Stimulated activated CD4-positive, alpha-beta T cell treated with anti-CD3 and anti-CD28 coated beads, Interleukin-2, amount 100 ng/mL, for 24 hours (primary cell): ENCODE results near the gene ITPK1.
A peak's percentile ranks its signal among the peaks of the same experiment; 100 is the strongest.

ENCODE experiments used
- DNase-seq, 2 donors: peaks; one replicate each; pipeline ENCODE4 v3.0.0-alpha.2; 2020

Gene ITPK1

DNA sequence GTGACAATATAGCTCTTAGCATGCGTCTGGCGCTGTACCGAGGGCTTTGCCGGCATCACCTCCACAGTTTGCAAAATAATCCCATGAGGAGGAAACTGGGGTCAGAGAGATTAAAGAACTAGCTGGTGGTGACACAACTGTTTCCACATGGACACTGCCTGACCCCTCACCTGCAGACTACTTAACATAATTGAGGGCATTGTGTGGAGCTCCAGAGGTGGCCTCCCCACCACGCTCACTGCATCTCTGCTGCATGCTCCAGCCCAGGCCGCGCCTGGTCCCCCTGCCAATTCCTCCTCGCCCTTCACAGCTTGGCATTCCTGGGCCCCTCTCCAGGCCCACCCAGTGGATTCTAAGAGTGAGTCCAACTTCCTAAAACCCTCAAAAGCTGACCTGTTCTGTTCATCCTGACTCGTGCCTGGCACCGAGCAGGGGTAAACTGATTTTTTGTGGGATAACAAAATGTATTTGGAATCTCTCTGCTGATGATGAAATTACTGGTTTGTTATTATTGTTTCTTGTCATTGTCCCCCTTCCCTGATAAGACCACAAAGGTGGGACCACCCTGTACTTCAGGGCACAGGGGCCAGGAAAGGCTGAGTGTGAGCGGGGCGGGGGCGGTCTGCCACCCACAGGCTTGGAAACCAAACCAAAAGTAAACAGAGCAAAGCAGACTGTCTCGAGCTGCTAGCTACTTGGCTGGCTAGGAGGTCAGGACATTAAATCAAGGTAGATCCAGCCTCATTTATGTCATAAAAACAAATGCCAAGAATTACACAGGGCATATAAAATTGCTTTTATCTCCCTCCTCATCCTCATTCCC, 152.2 kb downstream of the ITPK1 start:
- DNase-seq, result no peak

DNA sequence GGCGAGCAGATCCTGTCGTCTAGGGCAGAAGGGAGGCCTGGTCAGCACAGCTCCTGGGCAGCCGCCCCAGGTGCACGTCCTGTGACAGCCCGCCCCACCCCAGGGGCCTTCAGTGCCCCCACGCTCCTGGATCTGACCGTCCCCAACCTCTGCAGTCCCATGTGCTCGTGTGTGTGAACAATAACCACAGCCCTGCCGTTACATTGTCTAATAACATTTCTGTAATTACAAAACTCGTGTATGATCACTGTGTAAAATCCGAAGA, 153.0 kb downstream of the ITPK1 start:
- DNase-seq, result no peak

DNA sequence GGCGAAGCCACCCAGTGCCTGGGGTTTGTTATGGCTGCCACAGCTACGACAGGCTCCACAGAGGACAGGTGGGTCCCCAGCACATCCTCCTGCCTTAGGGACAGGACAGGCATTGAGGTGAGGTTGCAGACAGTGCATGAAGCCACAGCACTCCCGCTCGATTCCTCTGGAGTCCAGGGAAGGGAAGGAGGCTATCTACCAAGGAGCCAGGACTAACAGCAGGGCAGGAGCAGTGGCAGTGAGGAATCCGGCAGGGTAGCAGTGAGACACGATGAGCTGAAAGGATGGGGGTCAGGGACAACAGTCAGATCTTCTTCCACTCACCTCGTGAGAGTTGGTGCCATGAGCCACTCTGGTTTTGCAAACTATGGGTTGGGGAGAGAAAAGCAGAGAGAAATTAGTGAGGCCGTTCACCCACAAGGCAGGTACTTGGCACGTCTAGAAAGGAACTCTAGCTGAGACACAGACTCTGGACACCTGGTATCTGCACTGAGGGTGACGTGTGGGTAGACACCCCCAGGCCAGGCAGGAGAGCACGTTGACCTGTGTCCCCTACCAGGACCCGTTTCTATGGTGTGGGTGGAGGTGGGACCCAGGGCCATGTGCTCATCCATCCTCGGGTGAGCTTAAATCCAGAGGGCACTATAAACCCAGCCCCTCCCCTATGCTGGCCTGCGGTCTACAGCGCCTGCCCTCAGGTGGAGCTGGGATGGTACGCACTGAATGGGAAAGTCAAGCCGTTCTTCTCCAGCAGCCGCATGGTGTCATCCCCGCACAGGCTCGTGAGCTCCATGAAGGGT, 153.5 kb downstream of the ITPK1 start:
- no peak for DNase-seq

DNA sequence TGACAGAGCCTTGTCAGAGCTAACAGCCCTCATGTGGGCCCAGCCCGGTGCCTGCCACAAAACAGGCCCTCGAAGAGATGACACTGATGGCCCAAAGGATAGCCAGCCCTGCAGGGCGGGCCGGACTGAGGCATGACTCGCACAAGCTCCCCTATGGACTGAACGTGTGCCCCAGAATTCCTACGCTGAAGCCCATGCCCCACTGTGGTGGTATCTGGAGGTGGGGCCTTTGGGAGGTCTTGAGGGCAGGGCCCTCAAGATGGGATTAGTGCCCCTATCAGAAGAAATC, 154.2 kb downstream of the ITPK1 start:
- no peak for DNase-seq

DNA sequence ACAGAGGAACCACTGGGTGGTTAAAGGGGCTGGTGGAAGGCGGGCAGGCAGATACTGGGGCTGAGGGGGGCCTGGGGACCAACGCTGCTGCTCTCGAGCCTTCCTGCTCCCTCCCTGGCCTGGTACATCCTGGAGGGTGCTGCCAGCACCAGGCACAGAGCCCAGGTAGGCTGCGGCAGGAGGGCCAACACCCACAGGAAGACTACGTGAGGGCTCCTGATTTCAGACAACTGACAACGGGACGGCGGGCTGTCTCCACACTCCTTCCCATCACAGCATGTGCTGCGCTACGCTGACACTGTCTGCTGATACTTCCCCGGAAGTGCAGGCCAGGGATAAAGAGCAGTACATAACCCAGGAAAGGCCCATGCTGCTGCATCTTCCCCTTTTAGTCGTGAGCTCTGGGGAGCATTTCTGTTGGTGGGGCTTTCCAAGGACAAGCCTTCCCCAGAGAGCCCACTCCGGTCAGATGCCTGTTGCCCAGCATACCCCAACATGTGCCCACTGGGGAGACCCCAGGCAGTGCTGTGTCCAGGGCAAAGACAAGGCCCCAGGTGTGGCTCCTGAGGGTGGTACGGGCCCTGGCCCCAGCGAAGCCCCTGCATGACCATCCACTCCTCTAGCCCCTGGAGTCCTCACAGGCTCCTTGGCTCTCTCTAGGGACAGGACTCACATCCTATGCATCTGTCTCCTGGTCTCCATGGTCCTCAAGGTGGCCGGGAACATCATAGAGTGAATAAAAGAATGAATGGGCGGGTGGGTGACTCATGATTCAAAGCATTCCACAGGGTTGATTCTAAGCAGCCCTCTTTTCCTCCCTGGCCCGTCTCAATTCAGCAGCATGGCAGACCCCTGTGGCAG, 154.8 kb downstream of the ITPK1 start:
- DNase-seq, result no peak

DNA sequence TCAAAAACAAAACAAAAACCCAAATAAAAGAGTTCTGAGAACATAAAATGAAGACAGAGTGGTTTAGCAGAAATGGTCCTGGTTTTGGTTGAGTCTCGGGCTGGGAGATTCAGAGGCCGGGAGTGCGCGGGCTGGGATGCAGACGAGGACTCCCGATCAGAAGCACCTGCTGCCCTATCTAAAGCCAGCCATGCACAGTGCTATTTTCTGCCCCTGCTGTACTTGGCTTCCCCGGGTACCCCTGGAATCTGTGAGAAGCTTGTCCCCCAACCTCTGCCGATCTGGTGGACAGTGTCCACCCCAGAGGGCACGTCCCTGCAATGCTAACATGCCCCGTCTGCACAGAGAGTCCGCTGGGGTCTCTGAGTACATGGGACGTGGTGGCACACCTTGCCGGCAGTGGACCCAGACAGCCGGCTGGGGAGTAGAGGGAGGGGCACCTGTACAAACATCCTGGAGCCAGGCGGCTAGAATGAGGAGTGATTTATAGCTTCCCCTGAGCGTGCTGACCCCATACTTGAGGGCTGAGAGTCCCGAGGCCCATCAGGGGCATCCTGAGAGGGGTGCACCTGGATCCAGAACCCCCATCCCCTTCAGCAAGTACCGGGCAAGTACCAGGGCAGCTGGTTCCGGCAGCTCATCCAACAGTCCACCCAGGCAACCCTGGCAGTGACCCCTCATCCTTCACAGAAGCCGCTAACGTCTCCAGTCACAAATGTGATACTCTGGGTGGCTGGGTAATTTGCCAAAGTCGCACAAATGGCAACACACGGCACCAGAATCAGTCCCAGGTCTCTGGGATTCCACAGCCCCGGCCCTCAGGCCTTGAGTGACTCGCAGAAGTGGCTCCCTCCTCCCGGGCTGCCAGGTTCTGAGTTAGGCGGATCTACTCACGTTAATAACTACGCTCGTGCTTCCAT, 155.7 kb downstream of the ITPK1 start:
- no peak for DNase-seq

DNA sequence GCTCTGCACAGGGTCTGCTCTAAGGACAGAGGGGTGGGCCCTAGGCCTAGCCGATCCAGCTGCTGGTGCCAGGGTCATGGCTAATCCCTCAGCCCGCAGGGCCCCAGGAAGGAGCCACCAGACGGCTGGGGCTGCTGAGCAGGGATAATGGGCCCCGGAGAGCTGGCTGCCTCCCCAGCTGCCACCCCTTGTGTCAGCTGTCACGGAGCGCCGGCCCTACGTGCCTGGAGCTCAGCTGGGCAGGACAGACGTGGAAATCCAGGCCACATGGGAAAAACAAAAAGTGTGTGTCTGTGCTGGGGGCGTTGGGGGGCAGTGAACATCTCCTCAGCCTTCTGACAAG, 156.6 kb downstream of the ITPK1 start:
- DNase-seq, result no peak

DNA sequence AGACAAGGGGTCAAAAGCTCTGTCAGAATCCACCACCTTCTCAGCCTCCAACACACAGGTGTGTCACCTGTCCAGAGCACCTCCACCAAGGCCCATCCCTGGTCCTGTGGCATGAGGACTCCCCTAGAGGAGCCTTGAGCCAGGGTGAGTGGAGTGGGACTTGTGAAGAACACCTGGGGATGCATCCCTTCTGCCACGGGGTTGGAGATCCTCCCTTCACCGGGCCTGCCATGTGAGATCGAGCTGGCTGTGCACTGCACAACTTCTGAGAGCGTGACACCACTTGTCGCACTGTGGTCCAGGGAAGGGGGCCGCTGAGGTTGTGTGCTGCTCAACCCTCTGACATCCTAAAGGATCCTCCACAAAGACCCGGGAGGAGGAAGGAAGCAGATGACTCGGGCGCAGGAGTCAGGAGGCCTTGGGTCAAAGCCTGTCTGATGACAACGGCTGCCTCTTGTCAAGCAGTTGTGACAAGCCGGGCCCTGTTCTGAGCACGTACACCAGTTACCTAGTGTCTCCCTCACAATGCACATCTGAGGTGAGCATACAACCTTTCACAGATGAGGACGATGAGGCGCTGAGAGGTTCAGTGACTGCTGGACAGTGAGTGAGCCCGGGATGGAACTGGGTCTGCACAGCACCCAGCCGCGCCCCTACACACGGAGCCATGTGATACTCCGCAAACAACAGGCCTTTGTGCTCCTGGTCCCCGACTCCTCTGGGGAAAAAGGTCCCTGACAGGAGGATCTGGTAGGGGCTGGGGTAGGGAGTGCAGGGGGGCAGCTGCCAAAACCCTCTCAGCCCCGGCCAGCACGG, 157.1 kb downstream of the ITPK1 start:
- no peak for DNase-seq

DNA sequence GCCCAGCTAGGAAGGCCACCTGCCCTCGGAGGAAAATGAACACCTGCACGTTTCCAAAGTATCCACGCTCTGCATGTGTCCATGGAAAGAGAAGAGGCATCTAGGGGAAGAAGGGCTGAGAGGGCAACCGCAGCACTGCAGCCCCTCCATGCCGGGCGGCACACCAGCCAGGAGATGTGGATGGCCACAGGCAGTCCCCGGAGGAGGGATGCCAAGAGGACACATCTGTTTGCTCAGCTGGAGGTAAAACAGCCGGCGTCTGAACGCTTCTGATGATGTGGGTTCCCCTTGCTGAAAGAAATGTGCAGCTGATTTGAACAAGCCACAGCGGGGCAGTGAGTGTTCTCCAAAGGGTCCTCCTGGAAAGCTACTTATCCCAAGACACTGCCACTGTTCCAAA, 158.8 kb downstream of the ITPK1 start:
- DNase-seq, result no peak

DNA sequence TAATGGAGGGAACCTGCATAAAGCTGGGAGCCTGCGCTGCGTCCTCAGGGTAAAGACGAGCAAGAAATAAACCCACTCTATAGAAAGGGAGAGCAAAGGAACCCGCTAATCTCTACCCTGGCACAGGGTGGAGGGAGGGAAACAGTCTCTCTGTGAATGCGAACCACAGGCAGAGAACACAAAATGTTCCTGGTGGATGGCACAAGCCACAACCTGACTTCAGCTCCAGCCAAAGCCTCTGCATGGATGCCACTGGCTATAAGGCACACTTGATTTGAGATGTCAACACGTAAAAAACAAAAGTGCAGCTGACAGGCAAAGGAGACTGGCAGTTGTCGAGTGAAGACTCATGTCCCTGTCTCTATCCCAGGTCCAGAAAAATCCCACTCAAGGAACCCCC, 160.3 kb downstream of the ITPK1 start:
- DNase-seq, result no peak

DNA sequence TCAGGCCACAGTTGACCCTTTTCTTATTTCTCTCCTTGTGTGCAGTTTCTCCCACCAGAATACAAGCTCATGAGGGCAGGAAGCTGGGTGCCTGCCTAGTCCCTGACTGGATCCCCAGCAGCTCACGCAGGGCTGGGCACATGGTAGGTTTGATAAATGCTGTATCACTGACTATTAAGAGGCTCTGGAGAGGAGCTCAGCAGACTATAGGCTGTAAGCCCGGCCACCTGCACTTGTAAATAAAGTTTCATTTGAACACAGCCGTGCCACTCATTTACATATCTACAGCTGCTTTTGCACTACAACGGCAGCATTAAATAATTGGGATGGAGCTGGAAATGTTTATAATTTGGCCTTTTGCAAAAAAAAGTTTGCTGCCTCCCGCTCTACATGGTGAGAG, 160.8 kb downstream of the ITPK1 start:
- DNase-seq, result no peak

DNA sequence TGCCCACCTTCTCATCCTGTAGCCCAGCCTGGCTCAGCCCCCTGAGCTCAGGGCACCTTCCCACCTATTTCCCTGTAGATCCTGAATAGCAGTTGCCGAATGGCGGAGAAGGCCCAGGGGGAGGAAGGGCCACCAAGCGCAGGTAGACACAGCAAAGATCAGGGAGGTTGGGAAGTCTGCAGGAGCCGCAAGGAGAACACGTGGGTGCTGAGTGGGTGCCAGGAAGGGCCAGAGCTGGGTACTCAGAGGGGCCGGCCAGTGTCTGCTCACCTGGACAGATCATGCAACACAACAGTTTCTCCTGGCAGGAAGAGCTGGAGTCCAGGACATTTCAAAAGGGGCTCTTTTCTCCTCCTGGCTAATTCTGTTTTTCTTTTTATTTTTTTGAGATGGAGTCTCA, 162.2 kb downstream of the ITPK1 start:
- no peak for DNase-seq

DNA sequence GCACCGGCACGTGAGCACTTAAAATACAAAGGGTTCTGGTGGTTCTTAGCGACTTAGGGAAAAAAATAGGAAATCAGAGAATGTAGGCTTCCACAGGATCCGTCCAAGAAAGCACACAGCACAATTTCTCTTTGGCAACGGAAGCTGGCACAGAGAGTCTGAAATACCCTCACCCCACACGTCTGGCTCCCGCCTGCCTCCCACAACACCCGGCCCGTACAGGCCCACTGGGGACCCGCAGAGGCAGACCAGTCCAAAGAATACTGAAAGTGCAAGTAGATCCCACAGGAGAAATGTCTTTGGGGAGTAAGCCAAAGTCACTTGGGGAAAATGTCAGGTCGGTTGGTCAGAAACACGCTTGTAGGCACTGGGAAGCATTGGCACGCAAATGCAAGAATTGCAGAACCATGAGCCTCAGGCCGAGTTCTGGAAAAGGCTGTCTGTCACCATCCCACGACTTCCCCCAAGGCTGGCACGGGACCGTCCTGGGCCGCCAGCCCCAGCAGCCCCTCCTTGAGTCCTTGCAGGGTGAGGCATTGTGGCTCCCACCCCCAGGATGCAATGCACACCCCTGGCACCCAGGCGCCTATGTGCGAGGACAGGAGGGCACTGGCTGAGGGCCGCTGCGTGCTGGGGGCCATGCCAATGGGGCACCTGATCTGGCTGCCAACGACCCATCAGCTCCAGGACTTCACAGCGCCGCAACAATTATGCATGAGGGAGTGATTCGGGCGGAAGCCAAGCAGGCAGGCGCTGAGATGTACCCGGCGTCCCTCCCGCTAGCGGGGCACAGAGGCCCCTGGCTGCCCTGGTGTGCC, 163.0 kb downstream of the ITPK1 start:
- no peak for DNase-seq

DNA sequence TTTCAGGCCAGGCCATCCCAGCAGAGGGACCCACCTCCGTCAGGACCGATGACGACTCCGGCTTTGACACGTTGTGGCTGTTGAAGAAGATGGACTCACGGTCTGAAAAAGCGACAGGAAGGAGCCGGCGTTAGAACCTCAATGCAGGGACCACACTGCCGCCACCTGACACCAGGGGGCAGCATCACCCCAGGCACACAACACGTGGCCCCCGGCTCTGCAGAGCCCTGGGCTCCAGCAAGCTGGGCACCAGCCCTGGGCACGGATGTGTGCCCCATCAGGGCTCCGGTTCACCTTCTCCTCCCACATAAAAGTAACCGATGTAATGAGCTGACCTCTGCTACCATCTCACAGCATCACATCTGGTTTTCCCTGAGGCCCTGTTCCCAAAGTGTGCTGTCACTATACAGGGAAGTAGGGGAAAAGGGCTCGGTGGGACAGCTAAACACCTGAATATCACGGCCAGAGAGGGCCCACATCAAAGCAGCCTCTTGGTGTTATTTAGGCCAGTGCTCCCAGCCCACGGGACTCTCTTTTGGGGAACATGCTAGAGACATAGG, 163.7 kb downstream of the ITPK1 start:
- DNase-seq, result peak; percentile 88 to 90

DNA sequence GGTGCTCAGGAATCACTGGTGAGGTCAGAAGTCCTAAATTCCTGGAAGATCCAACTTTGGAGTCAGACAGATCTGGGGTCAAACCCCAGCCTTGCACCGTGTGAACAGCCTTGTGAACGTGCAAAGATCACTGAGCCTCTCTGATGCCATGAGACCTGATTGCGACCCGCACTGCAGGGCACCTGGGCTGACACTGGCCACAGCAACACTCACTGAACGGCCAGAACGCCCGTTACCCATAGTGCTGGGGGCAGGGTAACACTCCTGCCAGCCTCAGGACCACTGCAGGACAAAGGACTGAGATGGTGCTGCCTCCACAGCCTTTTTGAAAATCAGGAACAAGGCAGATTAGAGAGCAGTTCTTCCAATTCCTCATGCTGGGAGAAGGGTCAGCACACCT, 164.5 kb downstream of the ITPK1 start:
- no peak for DNase-seq

DNA sequence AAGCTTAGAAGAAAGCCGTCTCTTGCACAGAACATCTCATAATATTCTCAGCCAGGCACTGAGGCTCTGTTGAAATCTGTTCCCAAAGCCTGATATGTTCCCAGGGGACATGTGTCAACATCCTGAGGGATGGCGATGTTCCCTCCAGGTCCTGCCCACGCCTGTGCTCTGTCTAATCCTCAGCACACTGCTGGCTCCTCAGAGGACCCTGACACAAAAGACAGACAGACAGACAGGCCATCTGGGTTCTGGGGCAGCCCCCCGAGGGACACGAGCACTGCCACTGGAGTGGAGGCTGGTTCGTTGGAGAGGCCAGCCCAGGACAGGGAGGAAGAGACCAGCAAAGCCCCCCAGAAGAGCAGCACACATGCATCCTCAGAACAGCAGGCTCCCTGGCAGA, 165.0 kb downstream of the ITPK1 start:
- no peak for DNase-seq

DNA sequence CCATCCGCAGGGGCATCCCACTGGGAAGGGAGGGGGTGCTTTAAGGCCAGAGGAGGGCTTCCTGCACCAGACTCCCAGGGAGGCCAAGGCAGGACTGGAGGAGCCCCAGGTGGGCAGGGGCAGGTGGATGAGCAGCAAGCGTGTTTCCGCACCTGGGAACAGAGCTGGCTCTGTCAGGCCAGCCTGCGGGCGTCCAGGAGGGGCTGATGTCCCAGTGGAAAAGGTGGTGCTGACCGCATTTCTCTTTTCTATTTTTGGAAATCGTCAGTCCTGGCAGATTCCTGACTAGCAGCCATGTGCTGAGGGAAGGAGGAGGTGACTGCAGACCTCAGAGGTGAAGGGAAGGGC, 165.6 kb downstream of the ITPK1 start:
- DNase-seq, result no peak

DNA sequence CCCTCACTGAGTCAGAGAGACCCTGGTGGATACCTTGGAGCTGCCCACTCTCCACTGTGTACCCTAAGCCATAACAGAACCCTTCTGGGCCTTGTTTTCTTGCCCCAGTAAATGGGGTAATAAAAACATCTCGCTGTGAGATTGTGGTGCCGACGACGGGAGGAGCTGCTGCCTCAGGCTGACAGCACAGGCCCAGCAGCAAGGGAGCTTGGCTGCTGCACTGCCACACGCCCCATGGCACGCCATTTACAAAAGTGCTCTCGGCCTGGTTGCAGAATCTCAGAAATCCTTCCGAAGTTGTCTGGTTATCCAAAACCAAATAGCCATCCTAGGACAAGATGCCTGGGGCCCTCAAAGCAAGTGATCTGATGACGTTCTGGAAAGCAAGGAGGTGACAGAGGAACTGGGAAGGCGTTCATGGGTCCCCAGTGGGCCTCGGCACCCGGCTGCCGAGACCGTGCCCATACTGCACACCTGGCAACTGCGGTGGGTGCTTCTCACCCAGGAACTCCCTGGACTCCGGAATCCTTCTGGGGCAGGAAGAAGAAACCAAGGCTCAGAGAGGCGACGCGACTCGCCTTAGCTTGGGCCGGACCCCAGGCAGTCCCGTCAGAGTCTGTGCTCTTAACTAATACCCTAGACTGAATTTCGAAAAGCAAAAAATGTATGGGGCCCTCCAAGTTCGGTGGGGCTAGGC, 166.1 kb downstream of the ITPK1 start:
- no peak for DNase-seq

DNA sequence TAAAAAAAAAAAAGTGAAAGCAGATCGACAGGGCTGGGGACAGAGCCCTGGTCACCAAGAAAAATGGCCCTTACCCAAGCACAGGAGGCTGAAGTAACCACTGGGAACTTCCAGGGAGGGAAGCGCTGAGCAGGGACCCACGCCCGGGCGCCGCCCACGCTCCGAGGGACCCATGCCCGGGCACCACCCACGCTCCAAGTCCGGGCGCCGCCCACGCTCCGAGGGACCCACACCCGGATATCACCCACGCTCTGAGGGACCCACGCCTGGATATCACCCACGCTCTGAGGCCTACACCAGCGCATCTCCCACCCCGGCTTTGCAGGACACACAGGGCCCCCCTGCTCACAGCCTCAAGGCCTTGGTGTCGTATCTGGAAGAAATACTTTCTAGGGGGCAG, 167.1 kb downstream of the ITPK1 start:
- DNase-seq, result no peak

DNA sequence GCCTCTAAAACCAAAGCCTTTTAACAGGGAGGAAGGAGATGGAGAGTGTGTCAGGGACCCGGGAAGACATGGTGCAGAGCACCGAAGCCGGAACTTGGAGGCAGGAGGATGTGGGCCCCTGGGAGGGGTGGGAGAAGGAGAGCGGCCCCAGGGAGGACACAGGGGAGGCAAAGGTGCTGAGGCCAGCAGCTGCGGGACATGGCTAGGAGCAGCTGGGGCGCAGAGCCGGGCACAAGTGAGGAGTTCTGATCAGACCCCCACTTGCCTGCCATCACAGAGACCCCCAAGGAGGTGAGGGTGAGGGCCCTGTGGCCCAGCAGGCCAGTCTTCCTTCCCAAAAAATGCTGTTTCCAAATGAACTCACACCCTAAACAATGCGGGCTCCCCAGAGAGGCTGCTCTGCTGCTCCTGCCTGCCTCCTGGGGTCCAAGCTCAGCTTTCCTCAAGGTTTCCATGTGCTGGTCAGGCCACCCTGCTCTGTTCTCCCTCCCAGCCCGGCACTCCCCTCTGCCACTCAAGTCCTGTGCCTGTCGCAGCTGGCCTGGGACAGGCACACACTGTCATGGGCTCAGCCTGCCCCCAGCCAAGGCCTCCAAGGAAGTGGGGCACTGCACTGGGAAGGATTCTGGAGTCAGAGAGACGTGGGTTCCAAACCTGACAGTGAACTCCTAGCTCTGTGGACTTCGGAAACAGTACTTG, 168.7 kb downstream of the ITPK1 start:
- no peak for DNase-seq
